D341Med (cell line): ENCODE data around the gene HYLS1.
"Not testable (repeated sequence)": the region's sequence is repeated elsewhere in the genome, so short reads cannot be mapped to it uniquely, and the experiment has no call there.

ENCODE experiments used
- DNase-seq: peaks from one replicate; pipeline ENCODE4 v3.0.0; 2012; ENCODE audit warnings: low spot score

Gene HYLS1

GRCh38 chr11:125903711-125904659, 16.5 kb downstream of the HYLS1 start, which contains the start of gene DDX25:
TSS of gene DDX25 (plus strand) at chr11:125904508. CDS start at chr11:125904518, 10 bp downstream.
- DNase-seq: peak; percentile 55

GRCh38 chr11:125904678-125905077, 17.2 kb downstream of the HYLS1 start:
- no peak for DNase-seq

- DNase-seq: no peak
Observed at GRCh38 chr11:125910226-125910849, 22.9 kb downstream of the HYLS1 start.

GRCh38 chr11:125914601-125915000, 27.1 kb downstream of the HYLS1 start:
- not testable (repeated sequence) for DNase-seq

- no peak for DNase-seq
Observed at GRCh38 chr11:125916683-125917347, 29.3 kb downstream of the HYLS1 start.

GRCh38 chr11:125918140-125918840, 30.8 kb downstream of the HYLS1 start:
- DNase-seq: no peak

- DNase-seq: no peak
Observed at GRCh38 chr11:125921042-125921441, 33.6 kb downstream of the HYLS1 start.

GRCh38 chr11:125922156-125922555, 34.7 kb downstream of the HYLS1 start:
- no peak for DNase-seq

GRCh38 chr11:125923012-125923579, 35.6 kb downstream of the HYLS1 start:
- DNase-seq: peak; percentile 81

GRCh38 chr11:125923633-125924032, 36.2 kb downstream of the HYLS1 start:
- DNase-seq: no peak

- no peak for DNase-seq
Observed at GRCh38 chr11:125924384-125925007, 37.0 kb downstream of the HYLS1 start.

- no peak for DNase-seq
Observed at GRCh38 chr11:125925247-125925740, 37.8 kb downstream of the HYLS1 start.

- DNase-seq: no peak
Observed at GRCh38 chr11:125925804-125926203, 38.3 kb downstream of the HYLS1 start.

- DNase-seq: no peak
Observed at GRCh38 chr11:125926682-125927081, 39.2 kb downstream of the HYLS1 start.

- no peak for DNase-seq
Observed at GRCh38 chr11:125929445-125930075, 42.1 kb downstream of the HYLS1 start.

- no peak for DNase-seq
Observed at GRCh38 chr11:125930076-125930450, 42.6 kb downstream of the HYLS1 start.

GRCh38 chr11:125931116-125931515, 43.6 kb downstream of the HYLS1 start:
- no peak for DNase-seq

- no peak for DNase-seq
Observed at GRCh38 chr11:125931668-125932067, 44.2 kb downstream of the HYLS1 start.

- no peak for DNase-seq
Observed at GRCh38 chr11:125932301-125932700, 44.8 kb downstream of the HYLS1 start.

GRCh38 chr11:125933030-125933813, 45.8 kb downstream of the HYLS1 start:
- no peak for DNase-seq
